H4 (cell line): Measurements from ENCODE around the gene TNPO2. TPM values are rescaled to one million over a fixed set of nuclear protein-coding genes. Genes with fewer than 3 reads are reported as not detected.
"Not testable (repeated sequence)": the region's sequence is repeated elsewhere in the genome, so short reads cannot be mapped to it uniquely, and the experiment has no call there.

Experiments used
- DNase-seq: peaks from one replicate; pipeline ENCODE4 v3.0.0-alpha.2; 2015; ENCODE audit warnings: low spot score
- total RNA-seq: library from RNA; depleted of rRNA; stranded (reverse); fragments of >200 nt; shearing (Covaris generic); gene quantifications from 2 replicates; pipeline ENCODE4 v1.2.3, GENCODE V29; 2014

TNPO2 gene
- total RNA-seq, 1 experiment from 2014 or later, result 33.0 TPM

DNA sequence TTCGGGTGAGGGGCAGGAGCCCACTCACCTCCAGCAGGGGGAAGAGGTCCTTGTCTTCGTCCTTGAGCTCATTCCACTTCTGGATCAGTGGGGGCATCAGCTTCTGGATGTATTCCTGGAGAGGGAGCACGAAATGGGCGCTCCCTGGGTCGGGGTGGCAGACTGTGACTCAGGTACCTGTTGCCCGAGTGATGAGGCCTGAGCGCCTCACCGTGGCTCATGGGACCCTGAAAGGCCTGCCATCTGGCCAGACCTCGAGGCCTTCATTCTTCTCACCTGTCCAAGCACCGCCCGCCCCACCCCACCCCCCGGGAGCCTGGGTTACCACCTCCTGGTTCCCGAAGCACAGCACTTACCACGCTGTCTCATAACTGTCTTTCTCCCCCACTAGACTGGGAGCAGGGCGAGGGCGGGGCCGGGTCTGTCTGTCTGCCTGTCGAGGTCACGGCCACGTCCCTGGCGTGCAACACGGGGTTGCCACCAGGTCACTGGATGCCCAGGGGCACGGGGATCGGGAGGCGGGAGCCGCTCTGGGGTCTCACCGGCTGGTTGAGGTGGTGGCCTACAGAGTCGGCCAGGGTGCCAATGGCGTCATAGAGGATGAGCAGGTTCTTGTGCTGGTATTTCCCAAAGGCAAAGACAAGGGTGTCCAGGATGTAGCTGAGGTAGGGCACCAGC lies 17.9 kb downstream of the TNPO2 start:
- no peak for DNase-seq

DNA sequence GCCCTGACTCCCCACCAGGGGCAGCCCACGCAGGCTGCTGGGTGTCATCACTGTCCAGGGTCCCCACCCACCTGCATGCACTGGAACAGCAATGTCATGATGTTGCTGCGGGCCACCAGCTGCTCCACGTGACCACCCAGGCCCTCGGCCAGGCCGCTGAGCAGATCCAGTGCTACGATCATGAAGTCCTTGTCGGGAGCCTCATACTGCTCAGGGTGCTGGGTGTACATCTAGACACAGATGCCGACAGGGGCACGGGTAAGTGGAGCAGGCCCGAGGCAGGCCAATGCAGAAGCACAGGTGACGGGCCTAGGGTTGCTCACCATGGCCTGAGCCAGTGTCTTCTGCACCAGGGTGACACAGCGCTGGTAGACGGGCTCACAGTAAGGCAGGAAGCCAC lies 18.6 kb downstream of the TNPO2 start:
- DNase-seq, result no peak

DNA sequence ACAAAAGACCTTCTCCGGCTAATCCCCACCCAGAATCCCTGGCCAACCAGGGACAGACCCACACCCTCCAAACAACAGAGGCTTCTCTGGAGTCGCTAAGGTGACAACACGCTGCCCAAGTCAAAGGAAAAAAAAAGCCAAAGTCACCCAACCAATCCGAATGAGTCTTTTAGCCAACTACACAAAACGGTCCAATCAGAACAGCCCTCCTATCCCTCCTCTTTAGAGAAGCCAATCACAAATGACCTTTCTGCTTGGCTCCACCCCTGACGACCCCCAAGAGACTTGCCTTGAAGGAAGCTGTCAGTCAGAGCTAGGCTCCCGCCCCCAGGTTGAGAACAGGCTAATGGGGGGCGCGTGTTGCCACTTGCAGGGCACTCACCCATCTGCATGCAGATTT lies 20.7 kb downstream of the TNPO2 start:
- DNase-seq, result no peak

DNA sequence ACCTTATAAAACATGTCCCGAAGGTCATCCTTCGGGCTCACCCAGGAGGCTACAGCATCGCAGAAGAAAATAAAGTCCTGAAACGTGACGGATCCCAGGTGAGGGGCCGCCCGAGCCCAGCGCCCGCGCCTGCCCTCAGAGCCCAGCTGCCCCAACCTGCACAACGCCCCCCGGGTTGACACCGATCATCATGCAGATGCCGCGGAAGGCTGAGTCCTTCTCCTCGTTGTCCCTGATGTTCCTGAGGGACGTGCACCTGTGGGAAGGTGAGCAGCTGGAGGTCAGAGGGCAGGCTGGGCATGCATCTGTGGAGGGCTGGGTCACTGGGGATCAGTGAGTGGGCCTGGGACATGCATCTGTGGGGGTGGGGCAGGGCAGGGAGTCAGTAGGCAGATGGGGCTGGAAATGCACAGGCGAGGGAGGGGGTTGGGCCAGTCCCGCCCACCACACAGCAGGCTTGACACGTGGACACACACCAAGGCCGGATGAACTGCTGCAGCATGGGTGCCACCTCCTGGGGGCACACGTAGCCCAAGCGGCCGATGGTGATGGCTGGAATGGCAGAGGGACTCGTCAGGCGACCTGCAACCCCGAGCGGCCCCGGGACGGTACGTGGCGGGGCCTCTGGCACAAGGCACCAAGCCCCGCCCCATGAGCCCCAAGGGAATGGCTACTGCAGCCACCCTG lies 22.0 kb downstream of the TNPO2 start:
- DNase-seq, result no peak

DNA sequence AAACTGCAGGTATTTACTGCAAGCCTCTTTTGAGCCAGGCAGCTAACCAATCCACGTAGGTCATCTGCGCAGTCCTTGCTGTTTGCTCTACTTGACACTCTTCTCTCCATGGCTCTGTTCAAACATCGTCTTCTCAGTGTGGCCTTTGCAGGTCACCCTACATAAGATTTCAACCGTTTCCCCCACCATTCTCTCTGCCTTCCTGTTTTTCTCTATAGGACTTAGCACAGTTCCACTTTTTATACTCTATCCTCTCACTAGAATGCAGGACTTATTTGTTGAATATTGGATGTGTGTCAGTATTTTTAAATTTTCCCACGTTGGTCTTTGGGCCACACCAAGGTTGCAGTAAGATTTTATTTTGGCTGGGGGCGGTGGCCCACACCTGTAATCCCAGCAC lies 25.6 kb downstream of the TNPO2 start:
- DNase-seq, result no peak

- DNase-seq, result not testable (repeated sequence)
These were observed 26.3 kb downstream of the TNPO2 start for GRCh38 chr19:12697425-12697824.

- peak; percentile 90 for DNase-seq
These were observed 27.1 kb downstream of the TNPO2 start, which contains the start of gene FBXW9 for GRCh38 chr19:12696366-12697335. Gene FBXW9, minus strand, starts transcription at chr19:12696631. Its CDS starts 50 bp downstream, at chr19:12696581.

DNA sequence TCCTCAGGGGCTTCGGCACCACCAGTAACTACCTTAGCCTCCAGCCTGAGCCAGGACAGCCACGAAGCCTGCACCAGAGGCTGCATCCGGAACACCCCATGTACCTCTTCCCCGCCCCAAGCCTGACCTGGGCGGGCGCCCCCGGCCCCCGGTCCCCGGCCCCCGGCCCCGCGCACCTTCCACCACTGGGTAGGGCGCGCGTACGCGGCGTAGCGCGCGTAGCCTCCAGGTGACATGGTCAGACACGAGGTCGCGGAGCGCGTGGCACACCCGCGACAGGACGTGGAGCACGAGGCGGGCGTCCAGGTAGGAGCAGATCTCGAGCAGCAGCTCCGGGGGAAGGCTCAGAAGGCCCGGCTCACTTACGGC lies 27.8 kb downstream of the TNPO2 start:
- no peak for DNase-seq

GRCh38 chr19:12695514-12695913 lies 28.2 kb downstream of the TNPO2 start:
- DNase-seq, result no peak

DNA sequence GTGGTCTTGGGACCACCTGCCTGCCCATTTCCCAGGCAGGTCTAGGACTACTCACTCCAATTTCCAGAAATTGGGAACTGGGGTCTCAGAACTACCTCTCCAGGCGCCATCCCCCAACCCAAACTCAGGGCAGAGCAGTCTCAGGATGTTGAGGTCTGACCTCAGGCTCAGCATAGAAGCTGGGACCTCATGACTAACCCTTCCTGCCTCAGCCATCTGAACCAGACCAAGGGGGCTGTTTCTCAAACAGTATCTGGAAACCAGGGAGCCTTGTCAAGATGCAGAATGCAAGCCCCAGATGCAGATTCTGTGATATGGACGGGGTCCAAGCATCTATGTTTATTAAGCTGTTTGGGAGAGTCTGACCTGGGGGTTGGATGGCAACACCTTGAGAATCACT lies 28.6 kb downstream of the TNPO2 start:
- DNase-seq, result no peak

- DNase-seq, result no peak
These were observed 29.1 kb downstream of the TNPO2 start for GRCh38 chr19:12694641-12695040.

DNA sequence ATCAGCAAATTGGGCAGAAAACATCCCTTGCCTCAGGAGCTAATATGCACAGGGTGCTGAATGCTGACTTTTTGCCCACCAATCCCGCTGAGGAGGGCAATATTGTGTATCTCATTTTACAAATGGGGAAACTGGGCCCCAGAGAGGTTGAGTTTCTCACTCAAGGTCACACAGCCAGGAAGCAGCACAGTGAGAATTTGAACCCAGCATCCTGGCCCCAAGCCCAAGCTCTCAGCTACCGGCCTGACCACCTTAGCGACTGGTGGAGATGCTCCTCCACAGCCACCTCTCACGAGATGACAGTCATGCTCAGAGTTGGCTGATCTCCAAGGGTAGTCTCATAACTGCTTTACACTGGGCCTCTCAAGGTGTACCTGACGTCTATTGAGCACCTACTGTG lies 30.8 kb downstream of the TNPO2 start:
- DNase-seq, result no peak

DNA sequence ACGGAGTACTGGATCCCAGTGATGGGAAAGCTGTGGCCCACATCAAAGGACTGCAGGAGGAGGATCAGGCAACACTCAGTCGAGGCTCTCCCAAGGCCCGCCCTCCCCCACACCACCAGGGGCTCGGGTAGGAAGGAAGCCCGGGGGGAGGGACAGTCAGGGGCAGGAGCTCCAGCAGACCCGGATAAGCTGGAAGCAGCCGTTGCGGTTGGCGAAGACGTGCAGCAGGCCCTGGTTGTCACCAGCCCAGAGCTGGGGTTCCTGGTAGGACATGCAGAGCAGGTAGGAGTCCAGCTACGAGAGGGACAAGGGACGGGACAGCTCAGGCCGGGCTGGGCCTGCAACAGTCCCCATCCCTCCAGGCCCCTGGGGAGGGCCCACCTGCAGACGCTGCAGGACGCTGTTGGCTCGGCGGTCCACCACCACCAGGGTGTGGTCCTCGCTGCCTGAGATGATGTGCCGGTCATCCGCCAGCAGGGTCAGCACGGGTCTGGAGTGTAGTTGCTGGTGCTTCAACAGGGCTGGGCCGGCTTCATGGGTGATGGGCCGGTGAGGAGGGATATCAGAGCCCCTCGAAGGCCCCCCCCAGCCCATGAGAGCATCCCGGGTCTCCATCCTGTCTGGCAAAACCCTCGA lies 34.0 kb downstream of the TNPO2 start:
- no peak for DNase-seq

DNA sequence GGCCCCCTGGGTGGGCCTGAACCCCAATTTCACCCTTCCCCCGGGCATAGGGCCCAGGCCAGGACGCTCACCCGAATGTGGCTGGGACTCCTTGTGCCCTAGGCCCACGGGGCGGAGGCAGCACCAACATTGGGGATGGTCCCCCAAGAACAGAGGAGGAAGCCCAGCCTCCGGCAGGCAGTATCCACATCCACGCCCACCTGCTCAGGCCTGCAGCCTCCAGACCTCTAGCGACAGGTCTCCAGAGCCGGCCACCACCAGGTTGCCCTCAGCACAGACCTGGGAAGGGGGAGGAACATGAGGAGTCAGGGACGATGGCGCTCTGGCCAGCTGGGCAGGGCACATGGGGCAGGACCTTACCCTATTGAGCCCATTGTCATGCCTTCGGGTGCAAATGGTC lies 34.7 kb downstream of the TNPO2 start:
- DNase-seq, result no peak

DNA sequence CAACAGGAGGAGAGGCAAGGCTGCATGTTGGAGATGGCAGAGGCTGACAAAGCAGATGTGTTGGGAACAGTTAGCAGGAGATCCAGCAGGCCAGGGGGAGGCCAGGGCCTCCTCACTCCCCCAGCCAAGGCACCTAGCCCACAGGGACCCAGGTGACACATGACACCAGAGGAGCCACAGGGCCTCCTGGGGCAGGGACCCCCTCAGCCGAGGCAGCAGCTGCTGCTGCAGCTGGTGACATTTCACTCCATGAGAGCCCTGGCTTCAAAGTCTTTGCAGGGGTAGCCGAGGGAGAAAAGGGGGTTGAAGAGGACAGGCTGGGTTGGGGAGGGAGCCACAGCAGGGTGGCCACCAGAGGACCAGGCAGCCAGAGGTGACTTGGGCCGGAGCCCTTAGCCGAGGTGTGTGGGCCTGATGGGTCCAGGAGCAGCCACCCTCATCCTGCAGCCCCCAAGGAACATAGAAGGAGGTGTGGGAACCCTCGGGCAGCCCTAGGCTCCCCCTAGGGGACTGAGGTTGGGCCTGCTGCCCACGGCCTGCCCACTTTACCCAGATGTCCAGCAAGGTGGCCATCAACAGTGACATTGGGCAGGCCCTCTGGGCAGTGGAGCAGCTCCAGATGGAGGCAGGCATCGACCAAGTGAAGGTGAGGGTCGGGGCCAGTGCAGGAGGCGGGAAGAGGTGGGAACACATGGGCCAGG lies 36.1 kb downstream of the TNPO2 start, which contains the start of gene GNG14:
Gene GNG14 (plus strand): TSS at position 503 of the 701 bp plus-strand sequence. CDS start 51 bp downstream, at position 554.
- no peak for DNase-seq

- DNase-seq, result no peak
These were observed 37.9 kb downstream of the TNPO2 start for GRCh38 chr19:12685831-12686230.

- peak; percentile 97 for DNase-seq
These were observed 42.4 kb downstream of the TNPO2 start, which contains the start of gene DHPS for GRCh38 chr19:12681074-12681987. Gene DHPS, minus strand, starts transcription at chr19:12681880. Its CDS starts 114 bp downstream, at chr19:12681766.

DNA sequence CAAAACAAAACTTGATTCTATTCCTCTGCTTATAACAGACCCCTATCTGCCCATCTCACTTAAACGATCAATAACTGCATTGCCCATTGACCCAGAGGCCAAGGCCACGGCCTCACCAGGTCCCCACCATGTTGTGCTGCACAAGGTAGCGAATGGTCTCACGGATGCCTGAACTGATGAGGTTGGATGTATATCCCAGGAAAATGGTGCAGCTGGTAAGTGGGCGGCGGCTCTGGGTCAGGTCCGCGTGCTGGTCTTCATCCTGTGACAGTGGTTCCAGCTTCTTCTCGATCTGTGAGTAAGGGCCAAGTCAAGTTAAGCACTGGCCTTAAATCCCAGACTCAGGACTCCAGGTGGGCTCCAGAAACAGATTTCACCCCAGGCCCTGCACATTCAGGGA lies 43.7 kb downstream of the TNPO2 start:
- no peak for DNase-seq

DNA sequence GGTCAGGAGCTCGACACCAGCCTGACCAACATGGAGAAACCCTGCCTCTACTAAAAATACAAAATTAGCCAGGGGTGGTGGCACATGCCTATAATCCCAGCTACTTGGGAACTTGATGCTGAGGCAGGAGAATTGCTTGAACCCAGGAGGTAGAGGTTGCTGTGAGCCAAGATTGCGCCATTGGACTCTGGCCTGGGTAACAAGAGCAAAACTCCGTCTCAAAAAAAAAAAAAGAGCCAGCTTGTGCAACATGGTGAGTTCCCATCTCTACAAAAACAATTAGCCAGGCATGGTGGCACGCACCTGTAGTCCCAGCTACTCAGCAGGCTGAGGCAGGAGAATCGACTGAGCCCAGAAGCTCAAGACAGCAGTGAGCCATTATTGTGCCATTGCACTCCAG lies 45.7 kb downstream of the TNPO2 start:
- DNase-seq, result not testable (repeated sequence)

- DNase-seq, result no peak
These were observed 46.8 kb downstream of the TNPO2 start for GRCh38 chr19:12676928-12677327.
